Spleen (tissue), 7 donors: ENCODE results near the gene PLEKHO1.

Experiments
- CTCF ChIP-seq, 11 experiments: fragments of 200-600 bp in 7 of 11; fragments of 450-650 bp in 4 of 11; sonication (generic) in 4 of 11; IDR thresholded peaks in 8 of 11; conservative IDR thresholded peaks in 3 of 11; 1 replicate in 7 of 11; 2 replicates in 4 of 11; pipeline versions ENCODE4 v1.4.0 to v1.8.0; 2016 to 2021; ENCODE audit warnings: antibody characterized with exemption in 11 of 11, inconsistent platforms in 4 of 11, mild to moderate bottlenecking in 1 of 11
- POLR2A ChIP-seq, 3 donors: fragments of 450-650 bp; IDR thresholded peaks; one replicate each; pipeline ENCODE4 v1.5.1; 2017; ENCODE audit warnings: antibody characterized with exemption in 3 of 3, mild to moderate bottlenecking in 1 of 3
- donor health status: DM: no; HTN: no; CAD: no; lungs with moderate emphysema.
- donor health status: DM: no; HTN: no; CAD: no.
- donor health status: DM: no; HTN: no; CAD: no.

DNA sequence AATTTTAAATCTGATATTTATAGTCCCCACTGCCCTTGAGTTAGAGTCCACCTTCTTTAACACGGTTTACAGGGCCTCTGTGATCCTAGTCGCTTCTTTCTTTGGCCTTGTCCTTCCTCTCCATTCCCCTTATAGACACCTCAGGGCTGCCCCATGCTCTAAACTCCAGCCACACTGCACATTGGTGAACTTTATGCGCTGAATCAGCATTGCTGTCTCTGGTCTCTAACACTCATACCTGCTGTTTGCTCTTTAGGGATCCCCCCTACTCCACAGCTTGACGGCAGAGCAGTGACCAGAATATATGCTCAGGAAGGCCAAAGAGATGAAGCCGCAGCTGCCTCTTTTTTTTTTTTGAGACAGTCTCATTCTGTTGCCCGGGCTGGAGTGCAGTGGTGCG is 30.2 kb downstream of the PLEKHO1 start:
- TF ChIP-seq CTCF (IDR thresholded peaks at IDR 0.05 in 8 of 11, conservative IDR thresholded peaks at IDR 0.05 in 3 of 11) (no peak), POLR2A (IDR thresholded peaks at IDR 0.05) (no peak)
